Large intestine (tissue), 12 donors: Measurements from ENCODE around the gene SMAD4. TPM values are rescaled to one million over a fixed set of nuclear protein-coding genes. Genes with fewer than 3 reads are reported as not detected.
A peak's percentile ranks its signal among the peaks of the same experiment; 100 is the strongest.

Experiments
- DNase-seq, 2 donors: peaks; one replicate each; pipeline versions ENCODE4 v3.0.0 to v3.0.0-alpha.2; 2013
- H3K27ac ChIP-seq: one replicate; pipeline ENCODE4 v1.5.1; 2013; ENCODE audit warnings: low read length
- H3K27me3 ChIP-seq: 2 replicates; pipeline ENCODE4 v1.6.1; 2013; ENCODE audit warnings: low read length; ENCODE audit not compliant: control insufficient read depth, insufficient read depth
- H3K36me3 ChIP-seq: 2 replicates; pipeline ENCODE4 v1.6.1; 2013; ENCODE audit warnings: low read length; ENCODE audit not compliant: control insufficient read depth, insufficient read depth
- H3K4me1 ChIP-seq: one replicate; pipeline ENCODE4 v1.6.1; 2013; ENCODE audit warnings: low read length; ENCODE audit not compliant: control insufficient read depth, insufficient read depth
- H3K4me3 ChIP-seq: one replicate; pipeline ENCODE4 v1.5.1; 2013; ENCODE audit warnings: low read length
- H3K9me3 ChIP-seq: one replicate; pipeline ENCODE4 v1.6.1; 2013; ENCODE audit warnings: mild to moderate bottlenecking, low read depth, low read length, moderate library complexity; ENCODE audit not compliant: control insufficient read depth
- WGBS: methylation state at CpG from one replicate; pipeline ENCODE4 v1.1.5; 2013; ENCODE audit warnings: low lambda C conversion rate; ENCODE audit not compliant: insufficient coverage; 5-methylcytosine and 5-hydroxymethylcytosine counted together
- long read RNA-seq, 11 donors: transcript quantifications; one replicate each; lab custom pipeline, GENCODE V29; 2026
- polyA plus RNA-seq: library from polyadenylated mRNA; unstranded; fragments of 120-200 nt; gene quantifications from one replicate; pipeline ENCODE4 v1.2.1, GENCODE V29; 2013

SMAD4 gene
- 94.0 TPM for polyA plus RNA-seq
- long read RNA-seq, donor 1, full-length matches to known transcripts: 2 of 2 reads
- long read RNA-seq, donor 1, partial matches to known transcripts: 0 of 2 reads
- long read RNA-seq, donor 1, other reads (novel, unspliced or antisense): 0 of 2 reads
- long read RNA-seq, donor 2, full-length matches to known transcripts: 8 of 20 reads
- long read RNA-seq, donor 2, partial matches to known transcripts: 12 of 20 reads
- long read RNA-seq, donor 2, other reads (novel, unspliced or antisense): 0 of 20 reads
- long read RNA-seq, donor 3: 0 reads
- long read RNA-seq, donor 4, full-length matches to known transcripts: 4 of 4 reads
- long read RNA-seq, donor 4, partial matches to known transcripts: 0 of 4 reads
- long read RNA-seq, donor 4, other reads (novel, unspliced or antisense): 0 of 4 reads
- long read RNA-seq, donor 5, full-length matches to known transcripts: 7 of 7 reads
- long read RNA-seq, donor 5, partial matches to known transcripts: 0 of 7 reads
- long read RNA-seq, donor 5, other reads (novel, unspliced or antisense): 0 of 7 reads
- long read RNA-seq, donor 6, full-length matches to known transcripts: 18 of 24 reads
- long read RNA-seq, donor 6, partial matches to known transcripts: 6 of 24 reads
- long read RNA-seq, donor 6, other reads (novel, unspliced or antisense): 0 of 24 reads
- long read RNA-seq, donor 7, full-length matches to known transcripts: 1 of 1 reads
- long read RNA-seq, donor 7, partial matches to known transcripts: 0 of 1 reads
- long read RNA-seq, donor 7, other reads (novel, unspliced or antisense): 0 of 1 reads
- long read RNA-seq, donor 8, full-length matches to known transcripts: 6 of 30 reads
- long read RNA-seq, donor 8, partial matches to known transcripts: 24 of 30 reads
- long read RNA-seq, donor 8, other reads (novel, unspliced or antisense): 0 of 30 reads
- long read RNA-seq, donor 9, full-length matches to known transcripts: 10 of 19 reads
- long read RNA-seq, donor 9, partial matches to known transcripts: 9 of 19 reads
- long read RNA-seq, donor 9, other reads (novel, unspliced or antisense): 0 of 19 reads
- long read RNA-seq, donor 10, full-length matches to known transcripts: 16 of 36 reads
- long read RNA-seq, donor 10, partial matches to known transcripts: 20 of 36 reads
- long read RNA-seq, donor 10, other reads (novel, unspliced or antisense): 0 of 36 reads
- long read RNA-seq, donor 11, full-length matches to known transcripts: 12 of 28 reads
- long read RNA-seq, donor 11, partial matches to known transcripts: 16 of 28 reads
- long read RNA-seq, donor 11, other reads (novel, unspliced or antisense): 0 of 28 reads

DNA sequence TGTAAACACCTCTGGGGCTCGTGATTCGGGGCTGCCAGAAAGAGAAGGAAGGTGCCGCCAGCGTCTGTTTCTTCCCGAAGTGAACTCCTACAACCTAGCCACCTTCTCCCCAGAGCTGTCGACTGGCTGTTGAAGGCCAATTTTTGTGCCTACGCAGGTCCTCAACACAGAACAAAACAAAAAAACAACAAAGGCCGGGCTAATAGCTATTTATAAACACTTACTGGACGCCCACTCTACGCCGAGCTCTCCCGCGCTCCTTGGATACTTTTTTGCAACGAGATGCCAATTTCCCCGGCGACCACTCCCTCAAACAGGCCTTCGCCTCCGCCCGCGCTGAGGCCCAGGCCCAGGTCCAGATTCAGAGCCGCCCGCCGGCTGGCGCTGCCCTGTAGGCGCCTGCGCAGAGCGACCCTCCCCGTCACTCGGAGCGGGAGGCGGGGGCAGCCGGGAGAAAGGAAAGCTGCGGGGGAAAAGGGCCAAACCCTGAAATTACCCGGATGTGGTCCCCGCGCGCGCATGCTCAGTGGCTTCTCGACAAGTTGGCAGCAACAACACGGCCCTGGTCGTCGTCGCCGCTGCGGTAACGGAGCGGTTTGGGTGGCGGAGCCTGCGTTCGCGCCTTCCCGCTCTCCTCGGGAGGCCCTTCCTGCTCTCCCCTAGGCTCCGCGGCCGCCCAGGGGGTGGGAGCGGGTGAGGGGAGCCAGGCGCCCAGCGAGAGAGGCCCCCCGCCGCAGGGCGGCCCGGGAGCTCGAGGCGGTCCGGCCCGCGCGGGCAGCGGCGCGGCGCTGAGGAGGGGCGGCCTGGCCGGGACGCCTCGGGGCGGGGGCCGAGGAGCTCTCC lies at the start of gene SMAD4:
SMAD4 (plus strand) TSS at position 520 of the 843 bp plus-strand sequence. CDS start 16,834 bp downstream, outside the sequence.
- WGBS: 20% methylated on average over 1 of the region's 79 CpGs
- H3K27ac ChIP-seq: peak within 1 kb of the TSS; percentile 97
- no peaks in the 10 kb centered on the region for H3K9me3 ChIP-seq
- H3K27me3 ChIP-seq: no peaks in the 10 kb centered on the region
- peaks cover 19% of the 10 kb centered on the region for H3K4me1 ChIP-seq
- H3K36me3 ChIP-seq: peaks cover 11% of the 10 kb centered on the region
- peak within 1 kb of the TSS; percentile 87 for H3K4me3 ChIP-seq
- peak; percentile 95 to 97 for DNase-seq

DNA sequence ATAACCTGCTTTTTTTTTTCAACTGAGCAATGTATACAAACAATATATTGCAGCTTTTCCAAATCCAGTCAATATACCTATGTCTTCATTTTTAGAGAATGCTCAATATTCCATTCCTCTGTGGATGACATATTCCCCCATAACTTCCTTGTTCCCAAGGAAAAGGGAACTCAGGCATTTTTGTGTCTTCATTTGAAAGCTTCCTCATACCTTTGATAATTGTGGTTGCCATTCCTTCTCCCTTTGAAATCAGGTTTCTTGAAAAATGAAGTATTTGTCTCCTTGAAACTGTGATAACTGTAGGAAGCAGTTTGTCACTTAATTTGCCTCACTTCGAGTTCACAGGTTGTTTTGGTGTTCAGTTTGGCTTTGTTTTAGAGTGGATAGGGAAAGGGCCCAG lies 48.6 kb upstream of the SMAD4 start:
- Histone ChIP-seq H3K27me3 (no peaks in the 10 kb centered on the region), H3K4me3 (no peak overlapping the region), H3K36me3 (peaks cover 39% of the 10 kb centered on the region), H3K9me3 (peaks cover 7% of the 10 kb centered on the region), H3K4me1 (peaks cover 4% of the 10 kb centered on the region), H3K27ac (no peak overlapping the region)
- no peak for DNase-seq
- 83% methylated on average over 1 of the region's 1 CpG for WGBS

DNA sequence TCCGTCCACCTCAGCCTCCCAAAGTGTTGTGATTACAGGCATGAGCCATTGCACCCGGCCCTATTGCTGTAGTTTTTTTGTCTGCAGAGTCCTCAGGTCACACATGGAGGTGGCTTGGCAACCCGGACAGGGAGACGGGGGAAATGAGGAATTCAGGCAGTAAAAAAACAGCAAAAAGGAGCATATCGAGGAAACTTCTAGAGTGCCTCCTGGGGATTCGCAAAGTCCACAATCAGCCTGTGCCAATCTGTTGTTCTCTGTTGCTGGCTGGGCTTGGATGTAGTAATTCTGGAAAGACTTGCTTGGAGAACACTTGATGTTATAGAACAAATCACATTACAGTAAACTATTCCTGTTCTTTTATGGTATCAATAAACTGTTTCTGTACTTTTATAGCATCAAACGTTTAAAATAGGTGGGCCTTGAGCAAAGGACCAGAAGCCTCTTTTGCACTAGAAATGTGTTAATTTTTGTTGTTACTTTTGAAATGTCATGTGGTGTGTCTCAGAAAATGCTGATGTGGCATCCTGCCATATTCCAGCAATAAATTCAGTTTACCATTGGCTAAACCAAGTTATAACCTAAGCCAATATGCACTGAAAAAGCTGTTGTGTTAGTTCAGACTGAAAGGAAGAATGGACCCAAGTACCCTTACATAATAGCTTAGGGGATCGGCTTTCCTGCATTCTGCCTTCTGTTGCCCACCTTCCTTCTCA lies 47.8 kb upstream of the SMAD4 start:
- peak overlapping the region; percentile 61 for H3K27ac ChIP-seq
- WGBS: 100% methylated on average over 3 of the region's 8 CpGs
- peaks cover 4% of the 10 kb centered on the region for H3K4me1 ChIP-seq
- peaks cover 3% of the 10 kb centered on the region for H3K9me3 ChIP-seq
- H3K4me3 ChIP-seq: no peak overlapping the region
- H3K36me3 ChIP-seq: peaks cover 35% of the 10 kb centered on the region
- peak in 1 of 2 donors; percentile 39 for DNase-seq
- H3K27me3 ChIP-seq: no peaks in the 10 kb centered on the region

GRCh38 chr18:50982802-50983179 lies 47.2 kb upstream of the SMAD4 start:
- H3K9me3 ChIP-seq: no peaks in the 10 kb centered on the region
- WGBS: 100% methylated on average over 1 of the region's 3 CpGs

GRCh38 chr18:50986360-50987087 lies 43.5 kb upstream of the SMAD4 start:
- peaks cover 4% of the 10 kb centered on the region for H3K4me1 ChIP-seq
- H3K27me3 ChIP-seq: no peaks in the 10 kb centered on the region
- no peaks in the 10 kb centered on the region for H3K9me3 ChIP-seq
- whole genome bisulfite sequencing: 100% methylated on average over 1 of the region's 2 CpGs
- peak in 1 of 2 donors; percentile 26 for DNase-seq
- no peak overlapping the region for H3K4me3 ChIP-seq
- H3K27ac ChIP-seq: no peak overlapping the region
- H3K36me3 ChIP-seq: peaks cover 17% of the 10 kb centered on the region

More at GRCh38 chr18:50982802-50983179, 47.2 kb upstream of the SMAD4 start:
- Histone ChIP-seq H3K4me1 (peaks cover 4% of the 10 kb centered on the region), H3K36me3 (peaks cover 34% of the 10 kb centered on the region), H3K27ac (peak overlapping the region; percentile 61), H3K27me3 (no peaks in the 10 kb centered on the region), H3K4me3 (no peak overlapping the region)
- DNase-seq: no peak

DNA sequence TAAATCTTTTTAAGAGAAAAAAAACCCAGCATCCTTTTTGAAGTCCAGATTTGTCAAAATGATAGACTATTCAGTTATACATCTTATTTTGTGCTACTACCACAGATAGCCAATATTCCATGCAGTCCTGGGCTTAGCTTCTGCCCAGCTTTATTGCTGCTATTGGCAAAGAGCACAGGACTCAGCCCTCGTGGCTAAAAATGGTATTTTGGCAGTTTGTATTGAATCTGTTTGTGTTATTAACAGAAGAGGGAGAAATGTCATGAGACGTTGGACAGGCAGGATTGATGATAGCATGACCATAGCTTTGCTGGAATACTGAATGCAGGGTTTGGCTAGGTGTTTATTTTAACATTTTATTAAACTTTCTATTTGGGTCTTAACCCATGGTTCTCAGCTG lies 42.8 kb upstream of the SMAD4 start:
- H3K27me3 ChIP-seq: no peaks in the 10 kb centered on the region
- peaks cover 4% of the 10 kb centered on the region for H3K4me1 ChIP-seq
- H3K9me3 ChIP-seq: no peaks in the 10 kb centered on the region
- no CpG with 5 or more reads among the region's 2 CpGs for WGBS
- no peak overlapping the region for H3K27ac ChIP-seq
- H3K4me3 ChIP-seq: no peak overlapping the region
- peaks cover 17% of the 10 kb centered on the region for H3K36me3 ChIP-seq
- no peak for DNase-seq

- no CpG with 5 or more reads among the region's 3 CpGs for WGBS
- Histone ChIP-seq H3K9me3 (no peaks in the 10 kb centered on the region), H3K4me1 (no peaks in the 10 kb centered on the region), H3K36me3 (peaks cover 11% of the 10 kb centered on the region), H3K4me3 (no peak overlapping the region), H3K27ac (no peak overlapping the region), H3K27me3 (no peaks in the 10 kb centered on the region)
- DNase-seq: no peak
These were observed 40.3 kb upstream of the SMAD4 start for GRCh38 chr18:50989711-50990110.

DNA sequence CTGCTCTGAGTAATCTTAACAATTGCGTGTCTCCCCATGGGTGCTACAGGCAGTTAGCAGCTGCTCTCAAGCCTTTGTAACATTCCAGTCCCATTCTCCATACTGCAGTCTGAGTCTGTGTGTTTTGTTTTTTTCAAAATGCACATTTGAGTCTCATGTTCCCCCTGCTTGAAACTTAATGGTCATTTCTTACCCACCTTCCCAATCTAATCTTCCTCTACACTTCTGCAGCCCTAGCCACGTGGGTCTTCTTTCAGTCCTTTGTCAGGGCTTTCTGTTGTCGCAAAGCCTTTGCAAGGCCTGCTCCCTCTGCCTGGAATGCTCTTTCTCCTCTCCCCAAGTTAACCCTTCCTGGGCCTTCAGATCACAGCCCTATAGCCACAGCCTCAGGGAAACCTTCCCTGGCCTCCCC lies 37.7 kb upstream of the SMAD4 start:
- Histone ChIP-seq H3K4me1 (no peaks in the 10 kb centered on the region), H3K27me3 (no peaks in the 10 kb centered on the region), H3K36me3 (peaks cover 3% of the 10 kb centered on the region), H3K27ac (no peak overlapping the region), H3K9me3 (no peaks in the 10 kb centered on the region), H3K4me3 (no peak overlapping the region)
- 42% methylated on average over 2 of the region's 3 CpGs for WGBS
- no peak for DNase-seq
